B cell (primary cell): Measurements from ENCODE around the gene MAD2L1BP. TPM values are rescaled to one million over a fixed set of nuclear protein-coding genes. Genes with fewer than 3 reads are reported as not detected.

Experiments used
- ATAC-seq: fragments of 200-7000 bp; cut with Tn5 transposase; one replicate; pipeline ENCODE4 v1.10.0; 2021; ENCODE audit warnings: low read depth, mild to moderate bottlenecking, moderate number of reproducible peaks, moderate library complexity
- CTCF ChIA-PET: fragments of 350-600 bp; sonication (Branson Sonifier 250); formaldehyde crosslinking; loops from one replicate; lab custom pipeline; 2021; ENCODE audit warnings: antibody characterized with exemption, inconsistent platforms; lab: Charles Lee
- POLR2A ChIA-PET: fragments of 350-600 bp; sonication (Branson Sonifier 250); formaldehyde crosslinking; loops from one replicate; lab custom pipeline; 2021; ENCODE audit warnings: antibody characterized with exemption; lab: Charles Lee
- DNase-seq: peaks from one replicate; pipeline ENCODE4 v3.0.0; 2013
- H2AFZ ChIP-seq: 2 replicates; pipeline ENCODE4 v1.6.1; 2012; ENCODE audit warnings: mild to moderate bottlenecking, low read depth, low read length; ENCODE audit not compliant: insufficient read depth, poor library complexity, severe bottlenecking
- H3K27ac ChIP-seq, 2 donors: 1 replicate in 1 of 2; 2 replicates in 1 of 2; pipeline ENCODE4 v1.5.1; 2012 to 2013; ENCODE audit warnings: low read length in 2 of 2, mild to moderate bottlenecking in 2 of 2, moderate library complexity in 1 of 2
- H3K27me3 ChIP-seq, 4 experiments: fragments of 200-600 bp in 1 of 4; sonication (generic) in 1 of 4; replicated peaks in 1 of 4; 1 replicate in 2 of 4; 2 replicates in 2 of 4; pipeline versions ENCODE4 v1.6.1 to v1.7.0; 2013 to 2016; ENCODE audit warnings: low read length in 3 of 4, mild to moderate bottlenecking in 2 of 4, mixed read lengths in 1 of 4, moderate library complexity in 1 of 4; ENCODE audit not compliant: insufficient read depth in 4 of 4, control insufficient read depth in 3 of 4; ENCODE audit errors: control extremely low read depth in 1 of 4
- H3K36me3 ChIP-seq, 2 experiments: replicated peaks in 1 of 2; 1 replicate in 1 of 2; 2 replicates in 1 of 2; pipeline versions ENCODE4 v1.6.1 to v1.7.1; 2013; ENCODE audit warnings: low read length in 1 of 2; ENCODE audit not compliant: insufficient read depth in 2 of 2, control insufficient read depth in 1 of 2; ENCODE audit errors: control extremely low read depth in 1 of 2, extremely low read depth in 1 of 2
- H3K4me1 ChIP-seq, 2 donors: fragments of 200-600 bp in 1 of 2; sonication (generic) in 1 of 2; 1 replicate in 1 of 2; 2 replicates in 1 of 2; pipeline versions ENCODE4 v1.5.1 to v1.6.1; 2013 to 2017; ENCODE audit warnings: low read length in 2 of 2; ENCODE audit not compliant: control insufficient read depth in 2 of 2, insufficient read depth in 2 of 2
- H3K4me2 ChIP-seq: replicated peaks from 2 replicates; pipeline ENCODE3; 2012; ENCODE audit warnings: mild to moderate bottlenecking, low read depth, low read length; ENCODE audit not compliant: poor library complexity, severe bottlenecking
- H3K4me3 ChIP-seq, 5 experiments: fragments of 200-600 bp in 1 of 5; sonication (generic) in 1 of 5; 1 replicate in 3 of 5; 2 replicates in 2 of 5; pipeline versions ENCODE4 v1.5.1 to v1.7.0; 2011 to 2016; ENCODE audit warnings: low read length in 4 of 5, mild to moderate bottlenecking in 4 of 5, low read depth in 2 of 5, control low read depth in 1 of 5, moderate library complexity in 1 of 5; ENCODE audit not compliant: insufficient read depth in 1 of 5; ENCODE audit errors: control extremely low read depth in 1 of 5, extremely low read depth in 1 of 5
- H3K79me2 ChIP-seq: fragments of 200-600 bp; sonication (generic); one replicate; pipeline ENCODE4 v1.6.0; 2016; ENCODE audit warnings: low read length; ENCODE audit not compliant: control insufficient read depth, insufficient read depth
- H3K9ac ChIP-seq: fragments of 200-600 bp; sonication (generic); 2 replicates; pipeline ENCODE4 v1.6.1; 2017; ENCODE audit warnings: mild to moderate bottlenecking, low read length, moderate library complexity
- H3K9me3 ChIP-seq, 3 donors: one replicate each; pipeline versions ENCODE4 v1.6.1 to v1.7.1; 2013; ENCODE audit warnings: low read length in 2 of 3; ENCODE audit not compliant: control insufficient read depth in 2 of 3, insufficient read depth in 1 of 3; ENCODE audit errors: control extremely low read depth in 1 of 3
- H4K20me1 ChIP-seq: 2 replicates; pipeline ENCODE4 v1.6.0; 2012; ENCODE audit warnings: mild to moderate bottlenecking, low read length; ENCODE audit not compliant: insufficient read depth, control insufficient read depth, poor library complexity, severe bottlenecking
- H3K27ac Mint-ChIP-seq: one replicate; pipeline ENCODE4 v1.8.0; 2021; ENCODE audit warnings: mixed read lengths
- H3K27me3 Mint-ChIP-seq: one replicate; pipeline ENCODE4 v1.8.0; 2021; ENCODE audit warnings: mixed read lengths
- H3K4me1 Mint-ChIP-seq: one replicate; pipeline ENCODE4 v1.8.0; 2021; ENCODE audit warnings: mixed read lengths
- H3K4me3 Mint-ChIP-seq: one replicate; pipeline ENCODE4 v1.8.0; 2021; ENCODE audit warnings: mixed read lengths
- H3K9me3 Mint-ChIP-seq: one replicate; pipeline ENCODE4 v1.8.0; 2022; ENCODE audit warnings: mixed read lengths; ENCODE audit not compliant: insufficient read depth
- EZH2 ChIP-seq: IDR thresholded peaks from 2 replicates; pipeline ENCODE4 v1.6.1; 2012; ENCODE audit warnings: borderline replicate concordance, low read depth, mild to moderate bottlenecking, moderate library complexity, low read length; ENCODE audit not compliant: insufficient read depth, poor library complexity, severe bottlenecking
- WGBS: methylation state at CpG from one replicate; pipeline ENCODE4 v1.1.5; 2013; ENCODE audit warnings: missing lambda C conversion rate; ENCODE audit not compliant: insufficient coverage; 5-methylcytosine and 5-hydroxymethylcytosine counted together
- intact Hi-C: fragments of 100-400 bp; cut with micrococcal nuclease; formaldehyde crosslinking; loops from one replicate; pipeline ENCODE4 v1.10.0; 2022
- polyA plus RNA-seq: library from polyadenylated mRNA; depleted of rRNA; stranded (reverse); fragments of >200 nt; gene quantifications from 2 replicates; pipeline ENCODE4 v1.2.3, GENCODE V29; 2012
- total RNA-seq, 2 donors: library from RNA; stranded (reverse); fragments of 120-200 nt in 1 of 2; gene quantifications; 1 replicate in 1 of 2; 2 replicates in 1 of 2; pipeline versions ENCODE4 v1.2.3 to v1.2.4, GENCODE V29; 2013 to 2022
- TF ChIP-seq, protein P1 (sequence below): fragments of 200-600 bp; IDR thresholded peaks from one replicate; pipeline ENCODE4 v1.8.0; 2022; ENCODE audit warnings: antibody characterized with exemption, mild to moderate bottlenecking

Gene MAD2L1BP
- total and polyA plus RNA-seq, 2 donors (not counting 1 experiment from before 2014, with no cell fraction given), result 32.7 to 35.4 TPM

DNA sequence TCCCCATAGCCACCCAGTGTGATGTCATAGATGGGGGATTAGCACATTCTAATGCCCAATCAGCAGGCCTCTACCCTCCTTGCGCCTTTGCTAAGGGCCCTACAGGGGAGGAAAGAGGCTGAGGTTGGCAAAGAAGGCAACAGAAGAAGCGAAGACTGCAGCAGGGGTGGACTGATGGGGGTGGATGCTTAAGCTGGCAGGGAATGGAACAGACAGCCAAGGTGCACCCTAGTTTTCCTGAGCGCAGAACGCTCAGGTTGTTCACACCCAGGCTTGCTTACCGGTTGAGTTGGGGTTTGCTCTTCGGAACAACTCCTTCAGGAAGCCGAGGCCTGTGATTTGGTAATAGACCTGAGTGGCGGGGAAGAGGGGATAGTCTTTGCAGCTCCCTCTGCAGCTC is 39.3 kb downstream of the MAD2L1BP start:
- Mint-ChIP-seq H3K4me1 (no peaks in the 10 kb centered on the region), H3K27me3 (no peaks in the 10 kb centered on the region), H3K4me3 (no peak overlapping the region), H3K27ac (no peak overlapping the region), H3K9me3 (no peaks in the 10 kb centered on the region)
- no peak overlapping the region for H3K9ac ChIP-seq
- no peak for DNase-seq
- TF ChIP-seq, protein P1, sequence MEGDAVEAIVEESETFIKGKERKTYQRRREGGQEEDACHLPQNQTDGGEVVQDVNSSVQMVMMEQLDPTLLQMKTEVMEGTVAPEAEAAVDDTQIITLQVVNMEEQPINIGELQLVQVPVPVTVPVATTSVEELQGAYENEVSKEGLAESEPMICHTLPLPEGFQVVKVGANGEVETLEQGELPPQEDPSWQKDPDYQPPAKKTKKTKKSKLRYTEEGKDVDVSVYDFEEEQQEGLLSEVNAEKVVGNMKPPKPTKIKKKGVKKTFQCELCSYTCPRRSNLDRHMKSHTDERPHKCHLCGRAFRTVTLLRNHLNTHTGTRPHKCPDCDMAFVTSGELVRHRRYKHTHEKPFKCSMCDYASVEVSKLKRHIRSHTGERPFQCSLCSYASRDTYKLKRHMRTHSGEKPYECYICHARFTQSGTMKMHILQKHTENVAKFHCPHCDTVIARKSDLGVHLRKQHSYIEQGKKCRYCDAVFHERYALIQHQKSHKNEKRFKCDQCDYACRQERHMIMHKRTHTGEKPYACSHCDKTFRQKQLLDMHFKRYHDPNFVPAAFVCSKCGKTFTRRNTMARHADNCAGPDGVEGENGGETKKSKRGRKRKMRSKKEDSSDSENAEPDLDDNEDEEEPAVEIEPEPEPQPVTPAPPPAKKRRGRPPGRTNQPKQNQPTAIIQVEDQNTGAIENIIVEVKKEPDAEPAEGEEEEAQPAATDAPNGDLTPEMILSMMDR, result no peak
- no peak for TF ChIP-seq EZH2
- no peaks in the 10 kb centered on the region for H3K9me3 ChIP-seq
- H3K4me1 ChIP-seq, result no peaks in the 10 kb centered on the region
- peaks cover 9% of the 10 kb centered on the region for H3K79me2 ChIP-seq
- no peak overlapping the region for H3K27ac ChIP-seq
- H4K20me1 ChIP-seq, result peaks cover 38% of the 10 kb centered on the region
- 98% methylated on average over 7 of the region's 8 CpGs for WGBS
- no peak for ATAC-seq
- no peak overlapping the region for H3K4me3 ChIP-seq
- H2AFZ ChIP-seq, result no peak overlapping the region
- POLR2A ChIA-PET, result no interaction called here
- CTCF ChIA-PET, result no interaction called here
- H3K4me2 ChIP-seq, result no peak overlapping the region
- intact Hi-C loops, result no loop called here
- H3K36me3 ChIP-seq, result peaks cover 16 to 81% of the 10 kb centered on the region in 2 experiments
- H3K27me3 ChIP-seq, result no peaks in the 10 kb centered on the region

DNA sequence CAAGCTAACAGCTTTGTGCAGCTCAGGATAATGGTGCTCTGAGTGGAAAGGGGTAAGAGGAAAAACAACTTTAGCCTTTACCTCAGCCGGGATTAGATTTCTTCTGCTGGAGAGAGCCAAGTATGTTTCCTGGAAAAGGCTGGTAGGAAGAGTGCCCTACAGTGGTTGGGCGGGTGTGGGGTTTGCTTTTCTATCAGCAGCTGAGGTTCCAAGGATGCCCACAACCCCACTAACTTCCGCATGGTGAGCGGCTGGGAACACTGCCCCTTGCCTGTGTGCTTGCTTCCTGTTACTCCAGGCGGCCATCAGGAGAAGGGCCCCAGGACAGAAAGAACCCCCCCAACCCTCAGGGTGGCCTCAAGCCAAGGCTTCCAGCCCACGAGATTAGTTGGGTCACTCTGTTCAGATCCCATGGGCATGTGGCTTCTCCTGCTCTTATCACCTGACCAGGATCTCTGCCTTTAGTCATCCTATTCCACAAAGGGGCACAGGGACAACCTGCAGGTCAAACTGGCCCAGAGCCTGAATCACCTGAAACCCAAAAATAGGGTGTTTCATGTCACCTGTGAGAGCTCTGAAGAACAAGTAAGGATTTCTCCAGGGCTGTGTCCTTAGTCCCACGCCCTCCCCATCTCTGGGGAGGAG is 41.4 kb downstream of the MAD2L1BP start:
- CTCF ChIA-PET, result interaction anchor here (2.6 kb wide), 1 partner anchor 10 kb away, joined by 20 read pairs; no protein-coding TSS in a partner anchor

More for the DNA sequence above, 41.4 kb downstream of the MAD2L1BP start:
- Histone ChIP-seq H3K27me3 (no peaks in the 10 kb centered on the region), H3K36me3 (peaks cover 25 to 82% of the 10 kb centered on the region in 2 experiments), H3K79me2 (peaks cover 30% of the 10 kb centered on the region), H3K9me3 (no peaks in the 10 kb centered on the region), H3K4me3 (no peak overlapping the region), H2AFZ (no peak overlapping the region), H4K20me1 (peaks cover 60% of the 10 kb centered on the region), H3K4me1 (no peaks in the 10 kb centered on the region), H3K27ac (no peak overlapping the region), H3K9ac (no peak overlapping the region), H3K4me2 (no peak overlapping the region)
- TF ChIP-seq, protein P1, result no peak
- no peak for TF ChIP-seq EZH2
- 93% methylated on average over 6 of the region's 7 CpGs for WGBS
- H3K27me3 Mint-ChIP-seq, result no peaks in the 10 kb centered on the region
- no peak overlapping the region for H3K4me3 Mint-ChIP-seq
- intact Hi-C loops, result no loop called here
- ATAC-seq (no peak), DNase-seq (no peak)
- POLR2A ChIA-PET, result no interaction called here
- no peaks in the 10 kb centered on the region for H3K9me3 Mint-ChIP-seq
- no peak overlapping the region for H3K27ac Mint-ChIP-seq
- peaks cover 2% of the 10 kb centered on the region for H3K4me1 Mint-ChIP-seq
